GM19099 (cell line): Measurements from ENCODE around the gene KRT13.

Experiments used
- POLR2A ChIP-seq: IDR thresholded peaks from 3 replicates; pipeline ENCODE4 v1.6.1; 2011; ENCODE audit warnings: low read depth; ENCODE audit not compliant: insufficient read length; ENCODE audit errors: extremely low read depth

The KRT13 gene

GRCh38 chr17:41505007-41505808 is at the start of gene KRT13:
KRT13 (minus strand) TSS chr17:41505612; CDS start chr17:41505550, 62 bp downstream.
- TF ChIP-seq POLR2A: no peak

GRCh38 chr17:41553987-41554680 is 48.7 kb upstream of the KRT13 start:
- TF ChIP-seq POLR2A: no peak

- no peak for TF ChIP-seq POLR2A
These were observed 47.8 kb upstream of the KRT13 start for GRCh38 chr17:41553176-41553575.

GRCh38 chr17:41552455-41552854 is 47.0 kb upstream of the KRT13 start:
- TF ChIP-seq POLR2A: no peak

- TF ChIP-seq POLR2A: no peak
These were observed 46.0 kb upstream of the KRT13 start for GRCh38 chr17:41551365-41551764.

- no peak for TF ChIP-seq POLR2A
These were observed 44.2 kb upstream of the KRT13 start for GRCh38 chr17:41549596-41550039.

GRCh38 chr17:41548844-41549595 is 43.6 kb upstream of the KRT13 start:
- no peak for TF ChIP-seq POLR2A

GRCh38 chr17:41547921-41548843 is 42.8 kb upstream of the KRT13 start:
- no peak for TF ChIP-seq POLR2A

GRCh38 chr17:41547378-41547841 is 42.0 kb upstream of the KRT13 start:
- no peak for TF ChIP-seq POLR2A

GRCh38 chr17:41546819-41547218 is 41.4 kb upstream of the KRT13 start:
- TF ChIP-seq POLR2A: no peak

- no peak for TF ChIP-seq POLR2A
These were observed 40.5 kb upstream of the KRT13 start for GRCh38 chr17:41545829-41546410.

GRCh38 chr17:41544935-41545334 is 39.5 kb upstream of the KRT13 start:
- TF ChIP-seq POLR2A: no peak

GRCh38 chr17:41544491-41544892 is 39.1 kb upstream of the KRT13 start:
- no peak for TF ChIP-seq POLR2A

GRCh38 chr17:41542357-41542756 is 36.9 kb upstream of the KRT13 start:
- no peak for TF ChIP-seq POLR2A
